ENCODE measurements around the gene RFTN1.

DNA sequence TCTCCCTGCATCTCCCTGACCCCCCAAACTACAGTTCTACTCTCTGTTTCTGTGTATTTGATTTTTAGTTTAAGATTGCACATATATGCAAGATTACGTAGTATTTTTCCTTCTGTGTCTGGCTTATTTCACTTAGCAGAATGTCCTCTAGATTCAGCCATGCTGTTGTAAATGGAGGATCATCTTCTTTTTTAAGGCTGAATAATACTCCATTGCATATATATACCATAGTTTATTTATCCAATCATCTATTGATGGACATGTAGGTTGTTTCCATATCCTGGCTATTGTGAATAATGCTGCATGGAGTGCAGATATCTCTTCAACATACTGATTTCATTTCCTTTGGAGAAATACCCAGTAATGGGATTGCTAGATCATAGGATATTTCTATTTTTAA lies 70.8 kb downstream of the RFTN1 start:
- TF ChIP-seq EZH2 (IDR thresholded peaks at IDR 0.05; ENCODE audit: low read length, missing control alignments): no peak
- TF ChIP-seq, protein P1, sequence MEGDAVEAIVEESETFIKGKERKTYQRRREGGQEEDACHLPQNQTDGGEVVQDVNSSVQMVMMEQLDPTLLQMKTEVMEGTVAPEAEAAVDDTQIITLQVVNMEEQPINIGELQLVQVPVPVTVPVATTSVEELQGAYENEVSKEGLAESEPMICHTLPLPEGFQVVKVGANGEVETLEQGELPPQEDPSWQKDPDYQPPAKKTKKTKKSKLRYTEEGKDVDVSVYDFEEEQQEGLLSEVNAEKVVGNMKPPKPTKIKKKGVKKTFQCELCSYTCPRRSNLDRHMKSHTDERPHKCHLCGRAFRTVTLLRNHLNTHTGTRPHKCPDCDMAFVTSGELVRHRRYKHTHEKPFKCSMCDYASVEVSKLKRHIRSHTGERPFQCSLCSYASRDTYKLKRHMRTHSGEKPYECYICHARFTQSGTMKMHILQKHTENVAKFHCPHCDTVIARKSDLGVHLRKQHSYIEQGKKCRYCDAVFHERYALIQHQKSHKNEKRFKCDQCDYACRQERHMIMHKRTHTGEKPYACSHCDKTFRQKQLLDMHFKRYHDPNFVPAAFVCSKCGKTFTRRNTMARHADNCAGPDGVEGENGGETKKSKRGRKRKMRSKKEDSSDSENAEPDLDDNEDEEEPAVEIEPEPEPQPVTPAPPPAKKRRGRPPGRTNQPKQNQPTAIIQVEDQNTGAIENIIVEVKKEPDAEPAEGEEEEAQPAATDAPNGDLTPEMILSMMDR (conservative IDR thresholded peaks at IDR 0.05 in 1 of 2, IDR thresholded peaks at IDR 0.05 in 1 of 2; ENCODE audit: low read depth in 1 of 2, low read length in 2 of 2): no peak
